Upper lobe of right lung (tissue), 1 donor: ENCODE data around the gene CAMSAP2. TPM values are rescaled to one million over a fixed set of nuclear protein-coding genes. Genes with fewer than 3 reads are reported as not detected.

Experiments
- ATAC-seq: fragments of 200-7000 bp; cut with Tn5 transposase; one replicate; pipeline ENCODE4 v1.9.1; 2020; ENCODE audit warnings: mild to moderate bottlenecking, moderate library complexity
- DNase-seq: peaks from one replicate; pipeline ENCODE4 v3.0.0-alpha.2; 2020
- H3K27ac ChIP-seq: fragments of 200-600 bp; one replicate; pipeline ENCODE4 v1.8.0; 2022
- H3K27me3 ChIP-seq: fragments of 200-600 bp; one replicate; pipeline ENCODE4 v1.8.0; 2022; ENCODE audit warnings: mild to moderate bottlenecking
- H3K36me3 ChIP-seq: fragments of 200-600 bp; one replicate; pipeline ENCODE4 v1.8.0; 2022
- H3K4me1 ChIP-seq: fragments of 200-600 bp; one replicate; pipeline ENCODE4 v1.8.0; 2022
- H3K4me3 ChIP-seq: fragments of 200-600 bp; one replicate; pipeline ENCODE4 v1.8.0; 2022; ENCODE audit warnings: mild to moderate bottlenecking
- H3K9me3 ChIP-seq: fragments of 200-600 bp; one replicate; pipeline ENCODE4 v1.8.0; 2022
- intact Hi-C: fragments of 100-400 bp; cut with DNase I; formaldehyde crosslinking; loops from one replicate; pipeline ENCODE4 v1.11.0; 2022
- total RNA-seq: library from RNA; stranded (reverse); fragmentation: NEBNext Ultra II Directional; extraction: Animal tissue kit (Norgen Biotek cat#: 25700); gene quantifications from one replicate; pipeline ENCODE4 v1.2.1, GENCODE V29; 2021
- TF ChIP-seq, protein P1 (sequence below): fragments of 200-600 bp; IDR thresholded peaks from one replicate; pipeline ENCODE4 v1.8.0; 2022; ENCODE audit warnings: antibody characterized with exemption
- donor health status: DM: no; HTN: yes; CAD: no; lungs with severe emphysema.

CAMSAP2 gene
- total RNA-seq, 1 donor from 2014 or later = 34.8 TPM

DNA sequence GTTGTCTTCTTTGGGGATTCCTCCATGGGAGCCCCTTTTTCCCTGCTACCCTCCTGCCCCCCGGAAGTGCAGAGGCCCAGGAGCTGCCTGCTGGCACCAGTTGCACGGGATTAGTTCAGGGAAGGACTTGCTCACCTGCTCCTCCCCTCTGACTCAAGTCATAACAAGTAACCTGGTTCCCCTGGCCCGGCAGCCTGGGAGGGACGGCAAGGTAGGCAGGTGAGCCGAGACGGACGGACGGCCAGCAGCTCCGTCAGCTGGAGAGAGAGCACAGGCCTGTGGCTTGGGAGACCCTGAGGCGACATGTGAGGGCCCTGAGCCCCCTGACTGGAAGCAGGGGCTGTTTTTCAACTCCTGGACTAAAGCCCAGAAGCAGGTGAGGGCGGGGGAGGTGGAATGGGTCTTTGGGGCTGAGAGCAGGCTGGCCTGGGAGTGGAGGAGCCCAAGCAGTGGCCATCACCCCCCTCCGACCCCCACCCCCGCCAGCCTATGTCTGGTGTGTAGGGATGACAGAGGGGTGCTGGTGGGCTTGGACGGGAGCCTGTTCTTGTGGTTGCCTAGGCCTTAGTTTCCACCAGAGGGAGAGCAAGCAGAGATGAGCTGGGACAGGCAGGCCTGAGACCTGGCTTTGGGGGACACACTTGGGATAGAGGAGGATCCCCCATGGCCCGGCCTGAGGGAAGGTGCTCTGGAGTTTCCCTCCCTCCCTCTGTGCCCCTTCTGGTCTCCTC lies 156.2 kb downstream of the CAMSAP2 start, which contains the start of gene INAVA:
Gene INAVA (plus strand): TSS at position 189 of the 731 bp plus-strand sequence. CDS start 3,501 bp downstream, outside the sequence.
- Histone ChIP-seq H3K9me3 (no peaks in the 10 kb centered on the region), H3K4me3 (peak within 1 kb of the TSS; percentile 41), H3K27me3 (peaks cover 18% of the 10 kb centered on the region), H3K36me3 (no peaks in the 10 kb centered on the region), H3K27ac (peak within 1 kb of the TSS; percentile 60), H3K4me1 (peaks cover 11% of the 10 kb centered on the region)
- intact Hi-C loops = no loop called here
- peak; percentile 71 for ATAC-seq
- peak; percentile 82 for DNase-seq
- TF ChIP-seq, protein P1, sequence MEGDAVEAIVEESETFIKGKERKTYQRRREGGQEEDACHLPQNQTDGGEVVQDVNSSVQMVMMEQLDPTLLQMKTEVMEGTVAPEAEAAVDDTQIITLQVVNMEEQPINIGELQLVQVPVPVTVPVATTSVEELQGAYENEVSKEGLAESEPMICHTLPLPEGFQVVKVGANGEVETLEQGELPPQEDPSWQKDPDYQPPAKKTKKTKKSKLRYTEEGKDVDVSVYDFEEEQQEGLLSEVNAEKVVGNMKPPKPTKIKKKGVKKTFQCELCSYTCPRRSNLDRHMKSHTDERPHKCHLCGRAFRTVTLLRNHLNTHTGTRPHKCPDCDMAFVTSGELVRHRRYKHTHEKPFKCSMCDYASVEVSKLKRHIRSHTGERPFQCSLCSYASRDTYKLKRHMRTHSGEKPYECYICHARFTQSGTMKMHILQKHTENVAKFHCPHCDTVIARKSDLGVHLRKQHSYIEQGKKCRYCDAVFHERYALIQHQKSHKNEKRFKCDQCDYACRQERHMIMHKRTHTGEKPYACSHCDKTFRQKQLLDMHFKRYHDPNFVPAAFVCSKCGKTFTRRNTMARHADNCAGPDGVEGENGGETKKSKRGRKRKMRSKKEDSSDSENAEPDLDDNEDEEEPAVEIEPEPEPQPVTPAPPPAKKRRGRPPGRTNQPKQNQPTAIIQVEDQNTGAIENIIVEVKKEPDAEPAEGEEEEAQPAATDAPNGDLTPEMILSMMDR = no peak

GRCh38 chr1:200895443-200895789 lies 156.7 kb downstream of the CAMSAP2 start:
- peaks cover 12% of the 10 kb centered on the region for H3K27me3 ChIP-seq
- intact Hi-C loops = no loop called here
- TF ChIP-seq, protein P1 = no peak
- peak overlapping the region; percentile 60 for H3K27ac ChIP-seq
- H3K36me3 ChIP-seq = no peaks in the 10 kb centered on the region
- ATAC-seq = peak; percentile 6
- H3K4me1 ChIP-seq = peaks cover 11% of the 10 kb centered on the region
- no peaks in the 10 kb centered on the region for H3K9me3 ChIP-seq
- no peak for DNase-seq
- peak overlapping the region; percentile 41 for H3K4me3 ChIP-seq

GRCh38 chr1:200895801-200896530 lies 157.3 kb downstream of the CAMSAP2 start:
- no peak for ATAC-seq
- no peak for DNase-seq
- Histone ChIP-seq H3K4me1 (peaks cover 7% of the 10 kb centered on the region), H3K9me3 (no peaks in the 10 kb centered on the region), H3K4me3 (peak overlapping the region; percentile 41), H3K27ac (peak overlapping the region; percentile 60), H3K27me3 (peaks cover 7% of the 10 kb centered on the region), H3K36me3 (no peaks in the 10 kb centered on the region)
- TF ChIP-seq, protein P1 = no peak
- intact Hi-C loops = no loop called here

DNA sequence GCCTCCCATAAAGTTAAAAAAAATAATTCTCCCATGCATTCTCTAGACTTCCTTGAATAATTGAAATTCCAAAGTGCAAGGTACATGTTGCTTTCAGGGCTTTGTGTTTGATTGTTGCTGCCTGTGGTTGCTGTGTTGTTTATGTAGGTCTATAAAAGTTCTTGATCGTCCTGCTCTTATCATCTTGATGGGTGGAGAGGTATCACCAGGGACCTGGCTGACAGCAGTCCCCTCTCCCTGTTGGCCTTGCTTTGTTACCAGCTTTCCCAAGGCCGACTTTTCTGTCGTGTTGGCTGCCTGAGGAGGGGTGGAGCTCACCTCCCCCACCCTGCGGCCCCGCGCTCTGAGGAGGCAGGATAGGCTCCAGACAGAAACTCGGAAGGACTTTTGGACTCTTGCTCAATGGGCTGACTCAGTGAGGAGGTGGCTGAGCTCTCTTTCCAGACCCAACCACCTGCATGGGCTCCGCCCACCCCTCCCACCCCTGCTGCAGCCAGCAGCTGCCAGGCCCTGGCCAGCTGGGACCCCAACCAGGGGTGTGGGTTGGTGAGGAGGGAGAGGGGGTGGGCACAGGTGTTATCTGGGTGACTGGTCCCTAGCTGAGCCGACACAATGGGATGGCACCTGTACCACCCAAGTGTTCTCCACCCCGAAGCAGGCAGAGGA lies 158.0 kb downstream of the CAMSAP2 start:
- H3K27me3 ChIP-seq = no peaks in the 10 kb centered on the region
- H3K4me1 ChIP-seq = no peaks in the 10 kb centered on the region
- H3K36me3 ChIP-seq = no peaks in the 10 kb centered on the region
- DNase-seq (peak; percentile 86), ATAC-seq (peak; percentile 78)
- H3K9me3 ChIP-seq = no peaks in the 10 kb centered on the region
- H3K27ac ChIP-seq = peak overlapping the region; percentile 60
- peak overlapping the region; percentile 41 for H3K4me3 ChIP-seq
- TF ChIP-seq, protein P1 = no peak
- intact Hi-C loops = no loop called here

- TF ChIP-seq, protein P1 = no peak
- intact Hi-C loops = no loop called here
- Histone ChIP-seq H3K36me3 (no peaks in the 10 kb centered on the region), H3K27ac (no peak overlapping the region), H3K9me3 (no peaks in the 10 kb centered on the region), H3K4me1 (no peaks in the 10 kb centered on the region), H3K27me3 (no peaks in the 10 kb centered on the region), H3K4me3 (no peak overlapping the region)
- ATAC-seq = no peak
- no peak for DNase-seq
Measured at GRCh38 chr1:200897259-200897658, 158.6 kb downstream of the CAMSAP2 start.
